Ovary (tissue), 9 donors: ENCODE results near the gene TMC8. TPM values are rescaled to one million over a fixed set of nuclear protein-coding genes. Genes with fewer than 3 reads are reported as not detected.

ENCODE experiments used
- DNase-seq, 5 donors: peaks; one replicate each; pipeline ENCODE4 v3.0.0-alpha.2; 2019 to 2020
- H3K27ac ChIP-seq, 2 donors: fragments of 200-600 bp; one replicate each; pipeline versions ENCODE4 v1.5.1 to v1.8.0; 2019 to 2022
- H3K27me3 ChIP-seq: fragments of 200-600 bp; one replicate; pipeline ENCODE4 v1.8.0; 2022
- H3K36me3 ChIP-seq: fragments of 200-600 bp; sonication (generic); one replicate; pipeline ENCODE4 v1.5.1; 2019
- H3K4me1 ChIP-seq: one replicate; pipeline ENCODE4 v1.8.1; 2013; ENCODE audit warnings: mild to moderate bottlenecking, moderate library complexity; ENCODE audit not compliant: insufficient read depth
- H3K4me3 ChIP-seq: fragments of 200-600 bp; sonication (generic); one replicate; pipeline ENCODE4 v1.5.1; 2017
- H3K9me3 ChIP-seq, 2 donors: fragments of 200-600 bp in 1 of 2; sonication (generic) in 1 of 2; one replicate each; pipeline versions ENCODE4 v1.5.1 to v1.8.1; 2013 to 2019; ENCODE audit warnings: mild to moderate bottlenecking in 1 of 2, moderate library complexity in 1 of 2
- CTCF ChIP-seq, 3 donors: fragments of 450-650 bp in 2 of 3; fragments of 200-600 bp in 1 of 3; IDR thresholded peaks; one replicate each; pipeline versions ENCODE4 v1.5.1 to v1.8.0; 2016 to 2022; ENCODE audit warnings: antibody characterized with exemption in 3 of 3, mild to moderate bottlenecking in 1 of 3
- EP300 ChIP-seq: sonication (generic); formaldehyde crosslinking; IDR thresholded peaks from one replicate; pipeline ENCODE4 v1.6.1; 2017; ENCODE audit warnings: antibody characterized with exemption
- POLR2A ChIP-seq: fragments of 450-650 bp; IDR thresholded peaks from one replicate; pipeline ENCODE4 v1.6.1; 2017; ENCODE audit warnings: antibody characterized with exemption, mild to moderate bottlenecking, moderate library complexity
- WGBS, 3 donors: extraction: QIAGEN DNeasy Blood & Tissue Kit in 1 of 3; methylation state at CpG; one replicate each; pipeline versions ENCODE4 v1.1.5 to v1.1.7; 2013 to 2017; 5-methylcytosine and 5-hydroxymethylcytosine counted together
- intact Hi-C, 4 donors: fragments of 100-400 bp; cut with DNase I; formaldehyde crosslinking; loops; one replicate each; pipeline versions ENCODE4 v1.11.0 to v1.15.1; 2022 to 2023
- polyA plus RNA-seq, 2 donors: library from polyadenylated mRNA; stranded (reverse); fragments of 200-250 nt in 1 of 2; fragments of 350-450 nt in 1 of 2; fragmentation: Illumina TruSeq in 1 of 2; extraction: RNeasy Lipid Tissue Mini Kit (QIAGEN cat#74804) in 1 of 2; gene quantifications; one replicate each; pipeline ENCODE4 v1.2.3, GENCODE V29; 2013 to 2014
- total RNA-seq, 7 donors: library from RNA; depleted of rRNA in 2 of 7; stranded (reverse); fragments of >200 nt in 2 of 7; fragmentation: NEBNext Ultra II Directional in 3 of 7; extraction: Animal tissue kit (Norgen Biotek cat#: 25700) in 3 of 7; gene quantifications; one replicate each; pipeline versions ENCODE4 v1.1.0 to v1.2.4, GENCODE V29; 2016 to 2023
- donor health status: DM: no; HTN: no; CAD: no; lungs with moderate emphysema.
- donor health status: DM: no; HTN: no; CAD: no.
- donor health status: Bipolar disorder and iron deficiency.
- donor health status: DM: yes; HTN: yes; CAD: no.
- donor health status: DM: no; HTN: no; CAD: no.
- donor health status: DM: yes; HTN: yes; CAD: no.

The TMC8 gene
- total and polyA plus RNA-seq, 9 donors, result 0.94 to 4.2 (median 2.4) TPM

DNA sequence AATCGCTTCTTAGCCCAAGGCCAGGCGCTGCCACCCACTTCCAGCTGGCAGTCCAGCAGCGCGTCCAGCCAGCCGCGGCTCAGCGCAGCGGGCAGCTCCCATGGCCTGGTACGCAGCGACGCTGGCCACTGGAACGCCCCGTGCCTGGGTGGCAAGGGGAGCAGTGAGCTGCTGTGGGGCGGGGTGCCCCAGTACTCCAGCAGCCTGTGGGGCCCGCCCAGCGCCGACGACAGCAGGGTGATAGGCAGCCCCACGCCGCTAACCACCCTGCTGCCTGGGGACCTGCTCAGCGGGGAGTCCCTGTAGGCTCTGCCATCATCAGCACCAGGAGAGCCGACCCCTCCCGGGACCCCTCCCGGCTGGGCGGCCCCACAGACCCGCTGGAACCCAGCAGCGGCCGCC, 26.0 kb upstream of the TMC8 start:
- Histone ChIP-seq H3K4me1 (no peaks in the 10 kb centered on the region), H3K27me3 (no peaks in the 10 kb centered on the region), H3K9me3 (no peaks in the 10 kb centered on the region), H3K27ac (no peak overlapping the region), H3K4me3 (no peak overlapping the region), H3K36me3 (no peaks in the 10 kb centered on the region)
- TF ChIP-seq POLR2A, result no peak
- no peak for TF ChIP-seq CTCF (IDR thresholded peaks at IDR 0.05)
- no peak for TF ChIP-seq EP300
- intact Hi-C loops, result no loop called here
- no peak for DNase-seq
- 93 to 96% (median 95%) methylated on average over 22 to 28 of the region's 28 CpGs for WGBS, 3 donors

- Histone ChIP-seq H3K4me1 (no peaks in the 10 kb centered on the region), H3K9me3 (no peaks in the 10 kb centered on the region), H3K36me3 (no peaks in the 10 kb centered on the region), H3K27me3 (no peaks in the 10 kb centered on the region), H3K4me3 (no peak overlapping the region), H3K27ac (no peak overlapping the region)
- no peak for TF ChIP-seq EP300
- TF ChIP-seq CTCF (IDR thresholded peaks at IDR 0.05), result no peak
- no peak for TF ChIP-seq POLR2A
- WGBS, 3 donors, result 85 to 88% (median 88%) methylated on average over 16 of the region's 16 CpGs
- intact Hi-C loops, result no loop called here
- no peak for DNase-seq
These were observed 25.5 kb upstream of the TMC8 start for GRCh38 chr17:78105101-78105500.

DNA sequence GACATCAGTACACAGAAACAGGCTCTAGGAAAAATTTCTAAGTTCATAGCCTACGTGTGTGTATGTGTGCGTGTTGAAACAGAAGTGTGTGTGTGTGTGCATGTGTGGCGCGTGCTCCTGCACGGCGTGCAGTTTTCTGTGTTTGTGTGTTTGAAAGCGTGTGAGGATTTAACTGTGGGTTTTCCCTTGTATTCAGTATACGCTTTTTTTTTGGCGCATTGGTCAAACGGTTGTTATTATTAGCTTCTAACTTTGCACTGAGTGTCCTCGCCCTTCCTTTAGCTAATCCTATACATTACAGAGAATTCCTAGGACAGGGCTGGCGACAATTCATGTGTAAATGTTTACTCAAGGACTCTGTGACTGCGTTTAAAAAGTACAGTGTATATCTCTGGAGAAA, 25.0 kb upstream of the TMC8 start:
- Histone ChIP-seq H3K4me1 (no peaks in the 10 kb centered on the region), H3K27me3 (no peaks in the 10 kb centered on the region), H3K27ac (no peak overlapping the region), H3K9me3 (no peaks in the 10 kb centered on the region), H3K4me3 (no peak overlapping the region), H3K36me3 (no peaks in the 10 kb centered on the region)
- TF ChIP-seq EP300, result no peak
- TF ChIP-seq CTCF (IDR thresholded peaks at IDR 0.05), result no peak
- no peak for TF ChIP-seq POLR2A
- no peak for DNase-seq
- intact Hi-C loops, result no loop called here
- 88 to 89% (median 89%) methylated on average over 13 of the region's 13 CpGs for WGBS, 3 donors

GRCh38 chr17:78106211-78106610, 24.4 kb upstream of the TMC8 start:
- TF ChIP-seq CTCF (IDR thresholded peaks at IDR 0.05), result no peak
- TF ChIP-seq EP300, result no peak
- no peak for TF ChIP-seq POLR2A
- intact Hi-C loops, result no loop called here
- Histone ChIP-seq H3K4me3 (no peak overlapping the region), H3K36me3 (no peaks in the 10 kb centered on the region), H3K9me3 (no peaks in the 10 kb centered on the region), H3K4me1 (no peaks in the 10 kb centered on the region), H3K27me3 (no peaks in the 10 kb centered on the region), H3K27ac (no peak overlapping the region)
- WGBS, 3 donors, result 83 to 87% (median 84%) methylated on average over 15 of the region's 15 CpGs
- DNase-seq, result no peak

DNA sequence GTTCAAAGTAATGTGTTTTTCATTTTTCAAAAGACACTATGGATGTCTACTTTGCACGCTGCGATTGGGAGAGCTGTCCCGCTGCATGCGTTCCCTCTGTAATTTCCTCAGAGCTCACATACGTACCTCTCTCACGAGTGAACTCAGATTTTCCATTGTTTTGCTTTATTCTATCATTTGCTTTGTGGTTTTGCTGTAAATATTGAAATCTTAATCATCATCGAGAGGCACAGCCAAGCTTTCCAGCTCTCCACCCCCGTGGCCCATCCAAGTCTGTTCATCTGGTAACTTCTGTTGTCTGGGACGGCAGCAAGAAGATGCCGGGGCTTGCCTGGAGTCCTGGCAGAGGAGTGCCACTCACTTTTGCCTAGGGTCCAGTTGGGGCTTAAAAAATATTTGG, 23.1 kb upstream of the TMC8 start:
- TF ChIP-seq EP300, result no peak
- TF ChIP-seq POLR2A, result no peak
- TF ChIP-seq CTCF (IDR thresholded peaks at IDR 0.05), result no peak

More for the DNA sequence above, 23.1 kb upstream of the TMC8 start:
- intact Hi-C loops, result no loop called here
- peak in 1 of 5 donors; percentile 39 for DNase-seq
- Histone ChIP-seq H3K27ac (no peak overlapping the region), H3K4me3 (no peak overlapping the region), H3K4me1 (no peaks in the 10 kb centered on the region), H3K9me3 (no peaks in the 10 kb centered on the region), H3K27me3 (no peaks in the 10 kb centered on the region), H3K36me3 (no peaks in the 10 kb centered on the region)
- 35 to 47% (median 36%) methylated on average over 10 of the region's 10 CpGs for WGBS, 3 donors
